ENCODE measurements around the gene PLXDC2.

Gene PLXDC2

DNA sequence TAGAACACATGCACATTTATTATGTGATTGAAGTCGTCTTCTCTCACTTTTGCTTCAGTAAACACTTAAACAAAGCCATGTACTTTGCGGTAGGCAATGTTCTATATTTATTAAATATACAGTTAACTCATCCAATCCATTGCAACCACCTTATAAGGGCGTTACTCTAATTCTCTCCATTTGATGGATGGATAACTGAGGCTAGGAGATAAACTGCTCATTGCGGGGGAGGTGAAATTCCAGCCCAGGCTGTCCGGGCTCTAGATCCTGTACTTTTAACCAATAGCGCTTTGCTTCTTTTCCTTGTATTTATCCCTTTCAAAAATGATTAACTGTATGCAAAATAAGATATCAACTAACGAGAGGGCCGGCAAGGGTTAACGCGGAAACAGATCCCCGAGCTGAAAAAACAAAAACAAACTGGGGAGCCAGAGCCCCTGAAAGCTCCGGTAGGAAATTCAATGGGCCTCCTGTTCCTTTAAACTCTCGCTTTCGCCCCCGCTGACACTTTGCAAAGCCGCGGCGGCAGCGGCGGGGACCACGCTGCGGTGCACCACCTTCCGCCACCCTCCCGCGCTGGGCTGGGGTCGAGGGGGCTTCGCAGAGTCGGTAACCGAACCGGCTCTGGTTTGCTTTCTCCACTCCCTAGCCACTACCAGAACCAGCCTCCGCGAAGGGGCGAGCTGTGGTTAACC, 1.0 kb upstream of the PLXDC2 start:
- TF ChIP-seq, protein P1, sequence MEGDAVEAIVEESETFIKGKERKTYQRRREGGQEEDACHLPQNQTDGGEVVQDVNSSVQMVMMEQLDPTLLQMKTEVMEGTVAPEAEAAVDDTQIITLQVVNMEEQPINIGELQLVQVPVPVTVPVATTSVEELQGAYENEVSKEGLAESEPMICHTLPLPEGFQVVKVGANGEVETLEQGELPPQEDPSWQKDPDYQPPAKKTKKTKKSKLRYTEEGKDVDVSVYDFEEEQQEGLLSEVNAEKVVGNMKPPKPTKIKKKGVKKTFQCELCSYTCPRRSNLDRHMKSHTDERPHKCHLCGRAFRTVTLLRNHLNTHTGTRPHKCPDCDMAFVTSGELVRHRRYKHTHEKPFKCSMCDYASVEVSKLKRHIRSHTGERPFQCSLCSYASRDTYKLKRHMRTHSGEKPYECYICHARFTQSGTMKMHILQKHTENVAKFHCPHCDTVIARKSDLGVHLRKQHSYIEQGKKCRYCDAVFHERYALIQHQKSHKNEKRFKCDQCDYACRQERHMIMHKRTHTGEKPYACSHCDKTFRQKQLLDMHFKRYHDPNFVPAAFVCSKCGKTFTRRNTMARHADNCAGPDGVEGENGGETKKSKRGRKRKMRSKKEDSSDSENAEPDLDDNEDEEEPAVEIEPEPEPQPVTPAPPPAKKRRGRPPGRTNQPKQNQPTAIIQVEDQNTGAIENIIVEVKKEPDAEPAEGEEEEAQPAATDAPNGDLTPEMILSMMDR (IDR thresholded peaks at IDR 0.05; ENCODE audit: borderline replicate concordance, insufficient read depth, low read depth, low read length): no peak
- no peak overlapping the region for H3K4me3 ChIP-seq (ENCODE audit: low read depth, low read length)

GRCh38 chr10:19815731-19816410, 361 bp upstream of the PLXDC2 start:
- TF ChIP-seq, protein P1 (IDR thresholded peaks at IDR 0.05; ENCODE audit: borderline replicate concordance, insufficient read depth, low read depth, low read length): no peak
- H3K4me3 ChIP-seq (ENCODE audit: low read depth, low read length): no peak overlapping the region

- H3K4me3 ChIP-seq (ENCODE audit: low read depth, low read length): no peak overlapping the region
Measured at GRCh38 chr10:19817231-19817933, 1.1 kb downstream of the PLXDC2 start.

GRCh38 chr10:19818876-19819275, 2.6 kb downstream of the PLXDC2 start:
- no peak overlapping the region for H3K4me3 ChIP-seq (ENCODE audit: low read depth, low read length)
- TF ChIP-seq, protein P1 (IDR thresholded peaks at IDR 0.05; ENCODE audit: borderline replicate concordance, insufficient read depth, low read depth, low read length): no peak

More at GRCh38 chr10:19817231-19817933, 1.1 kb downstream of the PLXDC2 start:
- TF ChIP-seq, protein P1 (IDR thresholded peaks at IDR 0.05; ENCODE audit: borderline replicate concordance, insufficient read depth, low read depth, low read length): no peak

GRCh38 chr10:19819419-19820033, 3.3 kb downstream of the PLXDC2 start:
- TF ChIP-seq, protein P1 (IDR thresholded peaks at IDR 0.05; ENCODE audit: borderline replicate concordance, insufficient read depth, low read depth, low read length): peak; percentile 38; the same call in 1 of the 2 replicates
- H3K4me3 ChIP-seq (ENCODE audit: low read depth, low read length): no peak overlapping the region

DNA sequence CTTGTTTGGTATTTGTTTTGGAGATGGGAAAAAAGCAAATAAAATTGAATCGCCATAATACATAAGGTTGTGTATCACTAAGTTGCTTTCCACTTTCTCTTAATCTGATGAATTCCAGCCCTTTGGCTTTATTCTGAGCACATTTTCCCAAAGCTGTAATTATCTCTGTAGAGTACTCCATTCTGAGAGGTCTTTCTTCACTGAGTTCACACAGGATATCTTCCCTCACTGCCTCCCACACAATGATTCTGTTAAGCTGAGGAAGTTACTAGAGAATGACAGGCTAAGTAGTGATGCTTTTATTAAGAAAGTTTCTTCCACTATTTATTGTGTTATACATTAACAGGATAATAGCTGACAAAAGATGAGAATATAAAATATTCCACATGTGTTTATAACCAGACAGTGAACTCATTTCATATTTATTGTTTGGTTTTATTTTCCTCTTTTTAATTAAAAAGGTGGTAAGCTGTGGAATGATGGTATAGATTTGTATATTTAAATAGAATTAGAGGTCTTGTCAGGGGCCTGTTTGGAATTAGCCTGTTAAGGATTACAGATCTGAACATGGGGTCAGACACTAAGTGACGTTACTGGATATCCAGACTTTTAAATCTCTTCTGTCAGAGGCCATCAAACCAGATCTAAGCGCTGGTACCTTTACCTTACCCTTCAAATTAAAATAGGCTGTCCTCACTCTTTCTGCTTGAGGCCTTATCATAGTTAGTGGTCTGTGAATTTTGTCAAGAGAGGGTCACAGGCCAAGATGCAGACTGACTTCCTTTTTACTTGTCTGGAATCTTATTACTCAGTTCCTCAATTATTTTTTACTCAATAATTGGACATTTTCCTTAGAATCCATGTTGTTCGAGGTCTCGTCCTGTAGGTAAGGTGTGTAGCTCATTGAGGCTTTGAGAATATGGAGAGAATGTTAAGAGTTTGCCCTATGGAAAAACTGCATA, 8.4 kb downstream of the PLXDC2 start:
- TF ChIP-seq, protein P1 (IDR thresholded peaks at IDR 0.05; ENCODE audit: borderline replicate concordance, insufficient read depth, low read depth, low read length): no peak
- H3K4me3 ChIP-seq (ENCODE audit: low read depth, low read length): no peak overlapping the region

Data from GM12875 (cell line).